ENCODE results near the gene CASP7. TPM values are rescaled to one million over a fixed set of nuclear protein-coding genes. Genes with fewer than 3 reads are reported as not detected.
"Not testable (repeated sequence)": the region's sequence is repeated elsewhere in the genome, so short reads cannot be mapped to it uniquely, and the experiment has no call there.

The CASP7 gene
- total RNA-seq, 2 experiments from 2014 or later, result 33.5 to 35.6 TPM

DNA sequence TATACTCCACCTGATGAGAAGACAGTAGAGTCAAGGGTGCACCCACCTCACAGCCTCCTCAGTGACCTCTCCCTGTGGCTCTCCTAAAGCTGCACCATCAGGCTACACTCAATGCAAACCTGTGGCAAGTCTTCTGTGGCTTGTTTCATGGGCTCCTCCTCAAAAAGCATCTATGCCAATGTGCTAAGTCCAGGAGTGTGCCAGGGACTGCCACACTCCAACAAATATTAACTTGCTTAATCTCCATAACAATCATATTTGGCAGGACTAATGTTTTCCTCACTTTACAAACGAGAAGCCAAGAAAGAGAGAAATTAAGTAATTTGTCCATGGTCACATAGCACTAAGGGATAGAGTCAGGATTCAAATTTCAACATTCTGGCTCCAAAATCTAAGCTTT lies 27.8 kb upstream of the CASP7 start:
- ChIA-PET CTCF (no interaction called here), POLR2A (no interaction called here)
- Mint-ChIP-seq H3K4me1 (no peaks in the 10 kb centered on the region), H3K36me3 (ENCODE audit: low read depth) (no peaks in the 10 kb centered on the region), H3K9me3 (no peaks in the 10 kb centered on the region), H3K4me3 (no peak overlapping the region), H3K27ac (no peak overlapping the region), H3K27me3 (peaks cover 31% of the 10 kb centered on the region)
- no peak for DNase-seq

DNA sequence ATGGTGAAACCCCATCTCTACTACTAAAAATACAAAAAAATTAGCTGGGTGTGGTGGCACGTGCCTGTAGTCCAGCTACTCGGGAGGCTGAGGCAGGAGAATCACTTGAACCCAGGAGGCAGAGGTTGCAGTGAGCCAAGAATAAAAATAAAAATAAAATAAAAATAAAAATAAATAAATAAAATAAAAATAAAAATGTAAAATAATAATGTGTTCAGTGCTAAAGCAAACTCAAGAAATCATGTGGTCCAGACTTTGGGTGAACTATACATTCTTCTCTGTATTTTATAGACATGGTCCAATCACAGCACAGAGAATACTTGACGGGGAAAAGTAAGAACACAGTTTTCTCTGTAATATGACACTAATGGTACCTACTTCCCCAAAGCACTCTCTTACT lies 27.3 kb upstream of the CASP7 start:
- H3K4me1 Mint-ChIP-seq; POLR2A ChIA-PET; H3K9me3 Mint-ChIP-seq; H3K4me3 Mint-ChIP-seq; H3K27ac Mint-ChIP-seq; DNase-seq; CTCF ChIA-PET; H3K36me3 Mint-ChIP-seq (ENCODE audit: low read depth): not testable (repeated sequence)
- H3K27me3 Mint-ChIP-seq, result peaks cover 30% of the 10 kb centered on the region

DNA sequence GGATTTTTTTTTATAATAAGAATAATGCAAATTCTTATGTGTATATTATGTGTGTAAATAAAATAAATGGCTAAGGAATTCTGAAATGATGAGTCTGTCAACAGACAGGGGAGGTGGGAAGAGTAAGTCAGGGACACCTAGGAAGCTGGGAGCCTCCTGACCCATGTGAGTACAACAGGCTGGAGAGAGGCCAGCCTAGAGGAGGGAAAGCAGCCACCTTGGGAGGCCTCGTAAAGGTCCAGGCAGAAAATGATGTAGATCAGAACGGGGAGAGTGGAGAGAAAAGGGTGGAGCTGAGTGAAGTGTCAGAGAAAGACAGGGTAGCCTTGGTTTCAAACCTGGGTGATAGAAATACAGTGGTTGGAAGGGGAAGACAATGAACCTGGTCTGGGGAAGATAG lies 22.8 kb upstream of the CASP7 start:
- Mint-ChIP-seq H3K27me3 (peaks cover 33% of the 10 kb centered on the region), H3K36me3 (ENCODE audit: low read depth) (no peaks in the 10 kb centered on the region), H3K27ac (no peak overlapping the region), H3K4me1 (no peaks in the 10 kb centered on the region), H3K4me3 (no peak overlapping the region), H3K9me3 (no peaks in the 10 kb centered on the region)
- ChIA-PET CTCF (interaction anchor here (0.6 to 1.0 kb wide), 2 partner anchors 37 to 269 kb away, joined by 3 read pairs; no protein-coding TSS in a partner anchor), POLR2A (interaction anchor here (0.5 kb wide), 1 partner anchor 402 kb away, joined by 7 read pairs; no protein-coding TSS in a partner anchor)
- DNase-seq, result no peak

DNA sequence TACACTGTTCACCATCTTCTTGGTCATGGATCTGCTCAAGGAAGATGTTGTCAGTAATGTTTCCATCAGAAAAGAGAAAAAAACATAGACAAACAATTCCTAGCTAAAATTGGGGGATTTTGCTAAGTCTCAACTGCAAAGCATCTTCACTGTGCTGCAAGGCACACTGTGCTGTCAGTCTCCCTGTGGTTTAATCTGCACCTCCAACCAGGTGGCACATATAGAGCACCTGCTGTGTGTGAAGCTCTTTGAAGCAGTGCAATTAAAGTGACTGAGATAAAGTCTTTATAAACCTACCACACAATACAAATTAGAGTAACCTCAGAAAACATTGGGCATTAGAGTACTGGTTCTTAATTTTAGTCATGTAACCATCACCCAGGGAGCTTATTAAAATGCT lies 22.2 kb upstream of the CASP7 start:
- no peak for DNase-seq
- no peak overlapping the region for H3K27ac Mint-ChIP-seq
- CTCF ChIA-PET, result interaction anchor here (0.6 kb wide), 1 partner anchor 268 kb away, joined by 3 read pairs; no protein-coding TSS in a partner anchor
- POLR2A ChIA-PET, result interaction anchor here (0.5 kb wide), 1 partner anchor 401 kb away, joined by 7 read pairs; no protein-coding TSS in a partner anchor
- H3K27me3 Mint-ChIP-seq, result peaks cover 36% of the 10 kb centered on the region
- H3K36me3 Mint-ChIP-seq (ENCODE audit: low read depth), result no peaks in the 10 kb centered on the region
- H3K4me3 Mint-ChIP-seq, result no peak overlapping the region
- H3K4me1 Mint-ChIP-seq, result no peaks in the 10 kb centered on the region
- H3K9me3 Mint-ChIP-seq, result no peaks in the 10 kb centered on the region

DNA sequence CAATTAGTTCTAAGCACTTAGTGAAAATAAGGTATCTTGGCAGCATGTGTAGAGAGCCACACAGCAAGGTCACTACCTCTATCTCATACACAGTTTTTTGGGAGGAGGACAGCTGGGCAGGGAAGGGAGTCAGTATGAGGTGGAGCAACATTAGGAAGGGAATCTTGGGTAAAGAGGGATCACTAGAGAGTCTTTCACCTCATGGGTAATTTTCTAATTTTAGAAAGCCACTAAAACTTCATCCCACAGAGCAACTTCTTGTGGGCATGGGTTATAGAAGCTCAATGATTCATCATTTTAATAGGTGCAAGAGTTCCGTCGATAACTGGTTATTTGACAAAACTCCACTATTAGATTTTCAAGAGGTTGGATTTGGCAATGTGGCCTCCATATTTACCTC lies 18.4 kb upstream of the CASP7 start:
- peaks cover 5% of the 10 kb centered on the region for H3K4me1 Mint-ChIP-seq
- no peak overlapping the region for H3K27ac Mint-ChIP-seq
- ChIA-PET CTCF (no interaction called here), POLR2A (no interaction called here)
- H3K36me3 Mint-ChIP-seq (ENCODE audit: low read depth), result no peaks in the 10 kb centered on the region
- no peak for DNase-seq
- no peaks in the 10 kb centered on the region for H3K9me3 Mint-ChIP-seq
- H3K27me3 Mint-ChIP-seq, result peaks cover 24% of the 10 kb centered on the region
- no peak overlapping the region for H3K4me3 Mint-ChIP-seq

DNA sequence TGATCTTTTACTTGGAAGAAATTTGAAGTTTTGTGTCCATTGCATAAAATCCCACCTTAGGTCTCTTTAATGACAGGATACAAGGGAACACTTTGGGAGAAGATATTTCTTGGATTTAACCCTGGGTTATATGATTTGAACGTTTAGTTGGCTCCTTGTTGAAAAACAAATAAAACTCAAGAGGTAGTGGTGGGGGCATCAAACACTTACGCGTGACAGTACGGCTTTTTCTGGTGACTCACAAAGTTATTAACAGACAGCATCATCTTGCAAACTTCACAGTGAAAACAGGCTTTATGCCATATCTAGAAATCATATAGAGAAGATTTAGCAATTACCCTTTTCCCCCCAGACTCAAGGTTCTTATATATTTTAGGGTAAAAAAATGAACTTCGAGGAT lies 16.6 kb upstream of the CASP7 start:
- no peaks in the 10 kb centered on the region for H3K9me3 Mint-ChIP-seq
- peaks cover 17% of the 10 kb centered on the region for H3K4me1 Mint-ChIP-seq
- DNase-seq, result no peak
- H3K27ac Mint-ChIP-seq, result no peak overlapping the region
- no peaks in the 10 kb centered on the region for H3K36me3 Mint-ChIP-seq (ENCODE audit: low read depth)
- ChIA-PET POLR2A (no interaction called here), CTCF (no interaction called here)
- H3K27me3 Mint-ChIP-seq, result peaks cover 18% of the 10 kb centered on the region
- no peak overlapping the region for H3K4me3 Mint-ChIP-seq

DNA sequence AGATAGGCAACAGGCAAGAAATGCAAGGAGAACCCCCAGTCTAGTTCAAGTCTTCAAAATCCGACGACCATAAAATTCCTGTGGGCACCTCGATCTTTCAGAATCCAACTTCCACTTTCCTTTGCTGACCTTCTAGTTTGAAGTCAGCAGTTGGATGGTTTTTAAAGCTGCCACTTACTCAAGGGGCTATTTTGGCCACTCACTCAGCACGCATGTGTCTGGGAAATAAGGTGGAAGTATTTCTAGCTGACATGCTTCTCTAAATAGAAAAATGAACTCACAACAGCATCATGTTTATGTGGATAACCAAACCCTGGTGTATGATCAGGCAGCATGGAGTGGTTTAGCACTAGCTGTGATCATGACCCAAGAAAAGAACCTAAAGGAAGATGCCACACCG lies 15.8 kb upstream of the CASP7 start, which contains the start of gene NRAP:
TSS of gene NRAP (minus strand) at position 134 of the 400 bp plus-strand sequence. CDS start 159 bp downstream, outside the sequence.
- no peaks in the 10 kb centered on the region for H3K36me3 Mint-ChIP-seq (ENCODE audit: low read depth)
- ChIA-PET CTCF (no interaction called here), POLR2A (no interaction called here)
- peaks cover 17% of the 10 kb centered on the region for H3K4me1 Mint-ChIP-seq
- H3K27me3 Mint-ChIP-seq, result peaks cover 18% of the 10 kb centered on the region
- no peak within 1 kb of the TSS for H3K4me3 Mint-ChIP-seq
- H3K27ac Mint-ChIP-seq, result no peak within 1 kb of the TSS
- H3K9me3 Mint-ChIP-seq, result peaks cover under 1% of the 10 kb centered on the region
- DNase-seq, result no peak

DNA sequence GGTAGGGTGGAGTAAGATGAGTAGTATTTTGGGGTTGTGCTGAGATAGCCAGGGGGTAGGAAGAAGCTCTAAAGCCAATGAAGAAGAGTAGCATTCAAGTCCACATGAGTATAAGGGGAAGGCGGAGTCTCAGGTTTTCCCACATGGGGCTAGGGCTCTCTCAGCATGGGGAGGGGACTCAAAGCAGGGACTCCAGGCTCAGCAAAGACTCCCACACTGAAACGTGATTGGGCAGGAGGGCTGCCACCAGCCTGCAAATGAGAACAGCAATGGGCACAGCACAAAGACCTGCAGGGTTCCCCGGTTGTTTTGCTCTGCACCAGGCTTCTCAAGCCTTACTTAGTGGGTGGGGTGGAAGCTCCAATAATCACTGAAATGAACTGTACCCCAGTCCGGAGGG lies 14.4 kb upstream of the CASP7 start:
- H3K4me3 Mint-ChIP-seq, result no peak overlapping the region
- ChIA-PET CTCF (no interaction called here), POLR2A (no interaction called here)
- H3K4me1 Mint-ChIP-seq, result peaks cover 17% of the 10 kb centered on the region
- H3K27ac Mint-ChIP-seq, result no peak overlapping the region
- H3K36me3 Mint-ChIP-seq (ENCODE audit: low read depth), result no peaks in the 10 kb centered on the region
- no peak for DNase-seq
- peaks cover 3% of the 10 kb centered on the region for H3K9me3 Mint-ChIP-seq
- H3K27me3 Mint-ChIP-seq, result peaks cover 14% of the 10 kb centered on the region

DNA sequence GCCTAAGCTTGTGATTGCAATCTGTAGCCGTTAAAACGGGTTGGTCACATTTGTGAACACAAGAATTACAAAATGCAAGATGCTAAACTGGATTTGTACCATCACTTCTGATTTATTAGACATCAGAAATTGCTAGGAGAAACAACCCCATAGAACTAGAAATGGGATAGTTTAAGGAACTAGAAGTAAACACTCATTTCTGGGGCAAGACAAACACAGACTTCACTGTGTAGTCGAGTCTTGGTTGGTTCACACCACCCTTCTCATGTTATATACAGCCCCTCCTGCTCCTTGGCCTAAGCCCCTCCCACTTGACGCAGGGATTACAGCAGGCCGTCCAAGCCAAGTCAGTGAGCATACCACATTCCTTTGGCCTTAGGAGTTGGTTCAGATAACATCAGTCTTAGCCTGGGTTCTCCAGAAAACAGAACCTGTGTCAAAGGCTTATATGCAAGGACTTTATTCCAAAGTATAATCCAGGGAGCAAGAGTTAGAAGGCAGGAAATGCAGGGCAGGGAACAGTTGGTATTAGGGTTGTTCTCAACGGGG lies 13.8 kb upstream of the CASP7 start:
- Mint-ChIP-seq H3K27me3 (peaks cover 16% of the 10 kb centered on the region), H3K4me3 (no peak overlapping the region), H3K4me1 (peaks cover 17% of the 10 kb centered on the region), H3K9me3 (peaks cover 3% of the 10 kb centered on the region), H3K36me3 (ENCODE audit: low read depth) (no peaks in the 10 kb centered on the region), H3K27ac (no peak overlapping the region)
- DNase-seq, result no peak
- ChIA-PET POLR2A (no interaction called here), CTCF (no interaction called here)

DNA sequence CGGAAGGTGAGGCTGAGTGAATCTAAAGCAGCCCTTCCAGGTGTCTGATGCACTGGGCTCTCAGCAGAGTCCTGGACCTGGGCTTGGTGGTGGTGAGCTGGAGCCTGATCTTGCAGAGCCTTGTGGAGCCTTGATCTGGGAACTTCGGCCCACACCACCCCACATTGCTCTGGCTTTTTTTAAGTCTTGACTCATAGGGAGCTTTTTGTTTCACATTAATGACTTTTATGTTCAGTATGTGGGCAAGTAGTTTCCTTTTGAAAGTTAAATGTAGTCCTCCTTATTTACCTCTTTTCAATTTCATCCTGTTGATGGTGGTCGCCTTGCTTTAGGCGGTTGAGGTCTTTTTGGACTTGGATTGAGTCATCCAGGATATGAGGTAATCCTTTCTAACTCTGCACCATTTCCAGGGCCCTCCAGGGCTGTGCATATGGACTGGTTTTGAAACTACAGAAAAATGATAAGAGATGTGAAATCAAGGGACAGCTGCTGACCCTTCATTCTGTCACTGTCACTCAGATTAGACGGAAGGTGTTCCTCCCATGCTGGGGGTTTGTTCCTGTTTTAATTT lies 12.9 kb upstream of the CASP7 start:
- ChIA-PET POLR2A (no interaction called here), CTCF (interaction anchor here (2.2 kb wide), 1 partner anchor 13 kb away, joined by 8 read pairs; the partner anchor contains the start of gene CASP7)
- no peaks in the 10 kb centered on the region for H3K36me3 Mint-ChIP-seq (ENCODE audit: low read depth)
- peaks cover 13% of the 10 kb centered on the region for H3K27me3 Mint-ChIP-seq
- H3K4me1 Mint-ChIP-seq, result peaks cover 17% of the 10 kb centered on the region
- peak; percentile 28 for DNase-seq
- no peak overlapping the region for H3K4me3 Mint-ChIP-seq
- peaks cover 3% of the 10 kb centered on the region for H3K9me3 Mint-ChIP-seq
- H3K27ac Mint-ChIP-seq, result no peak overlapping the region

DNA sequence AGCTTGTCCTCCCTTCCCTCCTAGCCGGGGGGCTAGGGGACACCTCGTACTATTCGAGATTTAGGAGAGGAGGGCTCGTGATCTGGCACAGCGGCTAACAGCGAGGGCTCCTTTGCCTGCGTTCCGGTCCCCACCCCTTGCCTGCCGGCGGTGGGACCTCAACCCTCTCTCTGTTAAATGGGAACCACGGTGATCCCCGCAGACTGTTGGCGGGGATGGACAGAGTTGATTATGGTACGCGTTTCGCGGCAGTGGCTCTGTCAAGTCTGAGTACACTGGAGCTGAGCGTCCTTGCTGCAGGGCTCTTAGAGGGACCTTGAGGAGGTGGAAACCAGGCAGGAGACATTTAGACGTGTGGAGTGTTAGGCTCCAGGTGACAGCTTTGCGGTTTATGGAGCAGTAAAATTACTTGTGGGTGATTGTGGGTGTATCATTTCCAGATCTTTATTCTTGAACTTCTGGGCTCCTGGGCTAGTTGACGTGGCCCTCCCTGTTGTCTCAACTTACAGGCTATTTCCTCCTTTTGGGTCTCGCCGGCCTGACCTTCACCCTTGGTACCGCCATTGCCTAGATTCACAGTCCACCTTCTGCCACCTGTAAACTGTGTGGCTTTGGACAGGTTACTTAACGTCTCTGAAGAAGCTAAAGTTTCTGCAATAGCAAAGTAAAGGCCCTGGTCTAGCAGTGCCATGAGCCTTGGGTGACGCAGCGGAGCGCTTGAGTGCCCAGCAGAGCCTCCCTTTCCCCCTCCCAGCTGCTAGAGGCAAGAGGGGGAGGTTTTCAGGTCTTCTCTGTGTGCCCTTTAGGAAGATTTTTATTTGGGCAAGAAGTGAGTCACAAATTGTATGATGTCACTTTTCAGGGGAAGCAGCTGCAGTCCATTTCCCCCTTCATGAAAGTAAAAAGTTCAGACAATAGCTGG lies 739 bp downstream of the CASP7 start:
- Mint-ChIP-seq H3K27me3 (no peaks in the 10 kb centered on the region), H3K36me3 (ENCODE audit: low read depth) (peaks cover 32% of the 10 kb centered on the region), H3K4me3 (peak overlapping the region; percentile 92), H3K9me3 (peaks cover 16% of the 10 kb centered on the region), H3K4me1 (peaks cover 44% of the 10 kb centered on the region), H3K27ac (peak overlapping the region; percentile 94)
- POLR2A ChIA-PET, result interaction anchor here (1.5 kb wide), 1 partner anchor 281 kb away, joined by 4 read pairs; no protein-coding TSS in a partner anchor
- CTCF ChIA-PET, result interaction anchor here (0.6 to 1.7 kb wide), 5 partner anchors 13 to 1551 kb away, joined by 3 to 8 read pairs (median 3); no protein-coding TSS in a partner anchor
- peak; percentile 26 for DNase-seq

DNA sequence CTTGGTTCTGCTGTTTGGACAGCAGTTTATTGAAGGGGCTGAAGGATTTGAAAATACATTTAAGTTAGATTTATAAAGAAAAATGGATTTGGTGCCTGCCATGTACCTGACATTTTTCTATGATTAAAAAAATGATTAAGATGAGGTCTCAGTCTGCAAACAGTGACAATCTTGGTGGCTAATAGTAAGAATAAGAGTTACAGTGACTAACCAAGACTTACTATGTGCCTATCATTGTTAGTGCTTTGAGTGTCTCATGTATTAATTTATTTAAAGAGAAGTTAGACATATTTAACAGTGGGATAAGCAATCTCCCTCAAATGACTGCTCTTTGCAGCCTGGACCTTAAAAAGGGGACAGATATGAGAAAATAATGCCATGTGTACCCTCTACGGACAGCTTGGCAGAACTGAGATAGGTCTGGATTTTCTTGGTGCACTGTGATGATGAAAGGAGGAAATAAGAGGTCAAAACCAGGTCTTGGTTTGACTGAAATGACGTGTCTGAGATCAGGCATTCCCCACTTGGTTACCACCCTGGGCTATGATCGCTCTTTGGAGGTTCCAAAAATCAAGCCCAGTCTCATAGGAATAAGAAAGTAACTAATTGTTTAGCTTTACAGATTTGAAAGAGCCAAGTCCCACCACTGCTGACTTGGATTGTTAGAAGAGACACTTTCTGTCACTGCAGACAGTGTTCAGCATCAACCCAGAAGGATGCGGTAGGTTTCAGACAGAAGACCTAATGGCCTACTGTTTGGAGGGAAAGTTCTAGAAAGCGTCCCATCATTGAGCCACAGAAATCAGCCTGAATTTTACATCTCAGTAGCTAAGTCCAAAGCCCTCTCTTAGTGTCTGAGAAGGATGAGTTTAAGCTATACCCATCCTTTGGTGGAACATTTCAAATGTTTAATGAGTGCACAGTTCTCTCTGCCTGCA lies 2.1 kb downstream of the CASP7 start:
- Mint-ChIP-seq H3K36me3 (ENCODE audit: low read depth) (peaks cover 40% of the 10 kb centered on the region), H3K27me3 (no peaks in the 10 kb centered on the region), H3K9me3 (peaks cover 25% of the 10 kb centered on the region), H3K4me1 (peaks cover 47% of the 10 kb centered on the region), H3K27ac (peak overlapping the region; percentile 43), H3K4me3 (peak overlapping the region; percentile 92)
- peak; percentile 7 for DNase-seq
- ChIA-PET CTCF (interaction anchor here (1.0 to 1.7 kb wide), 2 partner anchors 15 to 279 kb away, joined by 3 read pairs; no protein-coding TSS in a partner anchor), POLR2A (no interaction called here)
